GM23248 (cell line): ENCODE results near the gene ZNF599.

Experiments used
- EZH2 ChIP-seq: fragments of 200-600 bp; sonication (generic); IDR thresholded peaks from 2 replicates; pipeline ENCODE4 v1.6.1; 2018; ENCODE audit warnings: antibody characterized with exemption, mild to moderate bottlenecking; ENCODE audit not compliant: insufficient read depth, poor library complexity, severe bottlenecking
- EZH2phosphoT487 ChIP-seq: fragments of 200-600 bp; sonication (generic); IDR thresholded peaks from 2 replicates; pipeline ENCODE4 v1.6.1; 2018; ENCODE audit warnings: antibody characterized with exemption, moderate library complexity, mild to moderate bottlenecking, low read depth; ENCODE audit not compliant: insufficient read depth

GRCh38 chr19:34806976-34807860 lies 34.2 kb upstream of the ZNF599 start:
- TF ChIP-seq EZH2phosphoT487 (no peak), EZH2 (no peak)
